ENCODE data around the gene MARK3. TPM values are rescaled to one million over a fixed set of nuclear protein-coding genes. Genes with fewer than 3 reads are reported as not detected.
A peak's percentile ranks its signal among the peaks of the same experiment; 100 is the strongest.

The MARK3 gene
- total and polyA plus RNA-seq, 2 of the 13 experiments (the other 11 are each of a cell fraction or from before 2014, with no cell fraction given): 47.7 to 56.6 TPM

DNA sequence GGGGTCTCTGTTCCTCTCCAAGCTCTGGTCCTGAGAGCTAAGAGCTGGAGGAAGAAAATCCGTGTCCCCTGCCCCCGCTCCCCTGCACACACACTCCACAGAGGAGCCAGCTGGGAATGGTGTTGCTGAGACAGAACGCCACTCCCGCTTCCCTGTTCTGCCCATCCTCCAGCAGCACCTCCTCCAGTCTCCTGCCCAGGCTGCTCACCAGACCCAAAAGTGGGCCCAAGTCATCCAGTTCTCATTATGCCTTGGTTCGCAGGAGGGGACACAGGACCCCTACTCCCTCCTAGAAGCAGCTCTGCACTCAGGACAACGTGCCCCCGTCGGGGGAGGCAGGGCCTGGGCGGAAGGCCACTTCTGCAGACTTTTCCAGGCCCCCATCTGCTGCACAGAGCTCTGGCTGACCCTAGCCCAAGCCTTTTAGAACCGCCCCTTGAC is 143.0 kb downstream of the MARK3 start (continued):
- TF ChIP-seq, protein P1, sequence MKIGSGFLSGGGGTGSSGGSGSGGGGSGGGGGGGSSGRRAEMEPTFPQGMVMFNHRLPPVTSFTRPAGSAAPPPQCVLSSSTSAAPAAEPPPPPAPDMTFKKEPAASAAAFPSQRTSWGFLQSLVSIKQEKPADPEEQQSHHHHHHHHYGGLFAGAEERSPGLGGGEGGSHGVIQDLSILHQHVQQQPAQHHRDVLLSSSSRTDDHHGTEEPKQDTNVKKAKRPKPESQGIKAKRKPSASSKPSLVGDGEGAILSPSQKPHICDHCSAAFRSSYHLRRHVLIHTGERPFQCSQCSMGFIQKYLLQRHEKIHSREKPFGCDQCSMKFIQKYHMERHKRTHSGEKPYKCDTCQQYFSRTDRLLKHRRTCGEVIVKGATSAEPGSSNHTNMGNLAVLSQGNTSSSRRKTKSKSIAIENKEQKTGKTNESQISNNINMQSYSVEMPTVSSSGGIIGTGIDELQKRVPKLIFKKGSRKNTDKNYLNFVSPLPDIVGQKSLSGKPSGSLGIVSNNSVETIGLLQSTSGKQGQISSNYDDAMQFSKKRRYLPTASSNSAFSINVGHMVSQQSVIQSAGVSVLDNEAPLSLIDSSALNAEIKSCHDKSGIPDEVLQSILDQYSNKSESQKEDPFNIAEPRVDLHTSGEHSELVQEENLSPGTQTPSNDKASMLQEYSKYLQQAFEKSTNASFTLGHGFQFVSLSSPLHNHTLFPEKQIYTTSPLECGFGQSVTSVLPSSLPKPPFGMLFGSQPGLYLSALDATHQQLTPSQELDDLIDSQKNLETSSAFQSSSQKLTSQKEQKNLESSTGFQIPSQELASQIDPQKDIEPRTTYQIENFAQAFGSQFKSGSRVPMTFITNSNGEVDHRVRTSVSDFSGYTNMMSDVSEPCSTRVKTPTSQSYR (CRISPR knock-in tag; IDR thresholded peaks at IDR 0.05; ENCODE audit: borderline replicate concordance): peak; percentile 21; the same call in 1 of the 2 replicates
- TF ChIP-seq JDP2 (CRISPR knock-in tag; IDR thresholded peaks at IDR 0.05; ENCODE audit: borderline replicate concordance): no peak
- peak; percentile 68 for TF ChIP-seq ZSCAN25 (CRISPR knock-in tag; IDR thresholded peaks at IDR 0.05)
- no peak for TF ChIP-seq ZNF781 (CRISPR knock-in tag; IDR thresholded peaks at IDR 0.05; ENCODE audit: borderline replicate concordance, not compliant biosample characterization)
- TF ChIP-seq TSC22D2 (CRISPR knock-in tag; IDR thresholded peaks at IDR 0.05; ENCODE audit: borderline replicate concordance): no peak
- TF ChIP-seq POLR2A (IDR thresholded peaks at IDR 0.05; ENCODE audit: insufficient read depth in 1 of 2, low read depth in 2 of 2, low read length in 2 of 2): peak in 1 of 2 experiments; percentile 49; a peak in 2 of 4 replicates
- 0 out of 2 replicates have a peak, but pooled peaks have one; percentile 24 for TF ChIP-seq ZNF605 (CRISPR knock-in tag; IDR thresholded peaks at IDR 0.05)
- TF ChIP-seq ZC3H4 (CRISPR knock-in tag; IDR thresholded peaks at IDR 0.05; ENCODE audit: borderline replicate concordance): no peak
- no peak for TF ChIP-seq ZFAT (CRISPR knock-in tag; conservative IDR thresholded peaks at IDR 0.05)
- TF ChIP-seq SAP130 (CRISPR knock-in tag; IDR thresholded peaks at IDR 0.05; ENCODE audit: low read depth): peak; percentile 25; the same call in 1 of the 2 replicates
- 0 out of 2 replicates have a peak, but pooled peaks have one; percentile 8 for TF ChIP-seq SNAI1 (CRISPR knock-in tag; IDR thresholded peaks at IDR 0.05; ENCODE audit: borderline replicate concordance)
- no peak for TF ChIP-seq ESRRA (CRISPR knock-in tag; IDR thresholded peaks at IDR 0.05; ENCODE audit: low read depth)
- TF ChIP-seq, protein P2, sequence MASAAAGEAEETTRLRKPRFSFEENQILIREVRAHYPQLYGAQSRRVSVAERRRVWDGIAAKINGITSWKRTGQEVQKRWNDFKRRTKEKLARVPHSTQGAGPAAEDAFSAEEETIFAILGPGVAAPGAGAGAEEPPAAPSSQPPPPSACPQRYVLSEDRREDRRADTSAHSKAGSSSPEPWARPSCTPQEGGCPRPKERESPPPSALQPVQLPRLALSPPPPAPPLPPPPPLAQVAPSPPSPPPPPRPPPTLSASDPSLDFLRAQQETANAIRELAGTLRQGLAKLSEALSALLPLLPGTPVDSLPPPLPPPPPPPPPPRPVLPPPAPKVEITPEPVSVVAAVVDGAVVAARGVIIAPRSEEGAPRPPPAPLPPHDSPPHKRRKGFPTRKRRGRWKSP (CRISPR knock-in tag; IDR thresholded peaks at IDR 0.05): no peak; the same call in 1 of the 2 replicates
- TF ChIP-seq MAZ (IDR thresholded peaks at IDR 0.05; ENCODE audit: borderline replicate concordance, low read depth, low read length): no peak
- TF ChIP-seq MAZ (CRISPR knock-in tag; IDR thresholded peaks at IDR 0.05; ENCODE audit: low read depth): 0 out of 2 replicates have a peak, but pooled peaks have one; percentile 7
- TF ChIP-seq SALL1 (CRISPR knock-in tag; IDR thresholded peaks at IDR 0.05): peak; percentile 17; the same call in 1 of the 2 replicates
- TF ChIP-seq ATF1 (CRISPR knock-in tag; IDR thresholded peaks at IDR 0.05): no peak
- TF ChIP-seq, protein P3, sequence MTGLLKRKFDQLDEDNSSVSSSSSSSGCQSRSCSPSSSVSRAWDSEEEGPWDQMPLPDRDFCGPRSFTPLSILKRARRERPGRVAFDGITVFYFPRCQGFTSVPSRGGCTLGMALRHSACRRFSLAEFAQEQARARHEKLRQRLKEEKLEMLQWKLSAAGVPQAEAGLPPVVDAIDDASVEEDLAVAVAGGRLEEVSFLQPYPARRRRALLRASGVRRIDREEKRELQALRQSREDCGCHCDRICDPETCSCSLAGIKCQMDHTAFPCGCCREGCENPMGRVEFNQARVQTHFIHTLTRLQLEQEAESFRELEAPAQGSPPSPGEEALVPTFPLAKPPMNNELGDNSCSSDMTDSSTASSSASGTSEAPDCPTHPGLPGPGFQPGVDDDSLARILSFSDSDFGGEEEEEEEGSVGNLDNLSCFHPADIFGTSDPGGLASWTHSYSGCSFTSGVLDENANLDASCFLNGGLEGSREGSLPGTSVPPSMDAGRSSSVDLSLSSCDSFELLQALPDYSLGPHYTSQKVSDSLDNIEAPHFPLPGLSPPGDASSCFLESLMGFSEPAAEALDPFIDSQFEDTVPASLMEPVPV (CRISPR knock-in tag; IDR thresholded peaks at IDR 0.05): 0 out of 2 replicates have a peak, but pooled peaks have one; percentile 25
- TF ChIP-seq MEIS1 (CRISPR knock-in tag; IDR thresholded peaks at IDR 0.05; ENCODE audit: borderline replicate concordance): 0 out of 2 replicates have a peak, but pooled peaks have one; percentile 13
